SIG-M5 (cell line): ENCODE measurements around the gene HOXB7.

ENCODE experiments used
- DNase-seq: peaks from one replicate; lab custom pipeline; 2025; lab: John Stamatoyannopoulos, UW

The HOXB7 gene

DNA sequence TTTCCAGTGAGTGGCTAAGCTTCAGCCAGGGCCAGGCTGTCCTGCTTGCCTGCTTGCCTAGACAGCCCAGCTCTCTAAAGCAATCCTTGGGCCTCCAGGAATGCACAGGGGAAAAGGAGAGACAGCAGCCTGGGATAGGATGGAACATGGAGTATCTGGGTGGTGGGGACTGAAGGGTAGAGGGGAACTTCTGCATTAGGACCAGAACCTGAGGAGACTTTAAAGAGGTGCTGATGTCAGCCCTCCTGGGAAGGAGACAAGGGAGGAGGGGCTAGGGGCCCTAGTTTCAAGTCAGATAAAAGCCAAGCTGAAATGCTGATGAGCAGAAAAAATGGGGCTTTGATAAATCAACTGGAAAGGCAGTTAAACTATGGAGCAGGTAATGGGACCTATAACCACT is 1.8 kb downstream of the HOXB7 start:
- DNase-seq, result no peak

DNA sequence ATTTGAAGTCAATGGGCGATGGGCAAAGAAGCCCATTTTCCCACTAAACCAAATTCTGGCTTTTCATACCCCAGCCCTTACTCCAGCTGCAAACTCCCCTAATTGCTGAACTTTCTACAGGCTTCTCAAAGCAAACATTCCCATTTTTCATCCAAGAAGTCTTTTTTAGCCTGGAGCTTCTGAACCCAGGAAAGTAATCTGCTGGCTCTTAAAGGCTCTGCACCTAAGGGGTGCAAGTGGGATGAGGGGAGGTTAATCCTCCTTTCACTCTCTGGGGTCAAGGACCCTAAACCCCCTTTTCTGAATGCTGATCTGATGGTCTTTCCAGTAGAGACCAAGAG is 2.4 kb downstream of the HOXB7 start:
- DNase-seq, result no peak

DNA sequence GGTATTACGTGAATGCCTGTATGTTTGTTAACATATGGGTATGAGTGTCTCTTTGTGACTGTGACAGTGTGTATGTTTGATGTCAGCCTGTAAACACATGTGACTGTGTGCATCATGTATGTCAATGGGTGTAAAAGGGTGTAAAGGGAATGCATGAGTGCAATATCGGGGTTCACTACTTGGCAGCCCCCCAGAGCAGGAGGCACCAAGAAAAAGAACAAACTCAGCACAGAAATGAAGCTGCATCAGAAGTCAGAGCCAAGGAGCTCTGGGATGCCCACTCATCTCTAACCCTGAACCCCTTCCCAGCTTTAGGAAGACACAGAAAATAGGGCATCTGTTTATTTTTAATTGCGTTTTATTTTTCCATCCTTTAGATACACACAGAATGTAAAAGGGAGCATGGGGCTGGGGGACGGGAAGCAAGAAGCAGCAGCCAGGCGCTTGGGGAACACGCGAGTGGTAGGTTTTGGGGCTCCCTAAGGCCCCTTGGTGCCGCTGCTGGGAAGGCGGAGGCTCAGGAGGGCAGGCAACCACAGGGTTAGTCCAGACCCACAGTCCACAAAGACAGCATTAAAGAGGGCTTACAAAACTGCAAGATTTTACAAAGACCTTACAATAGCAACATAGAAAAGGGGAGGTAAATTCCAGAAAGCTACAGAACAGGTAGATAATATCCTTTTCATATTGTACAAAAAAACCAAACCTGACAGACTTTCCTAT is 3.8 kb downstream of the HOXB7 start:
- DNase-seq, result no peak

DNA sequence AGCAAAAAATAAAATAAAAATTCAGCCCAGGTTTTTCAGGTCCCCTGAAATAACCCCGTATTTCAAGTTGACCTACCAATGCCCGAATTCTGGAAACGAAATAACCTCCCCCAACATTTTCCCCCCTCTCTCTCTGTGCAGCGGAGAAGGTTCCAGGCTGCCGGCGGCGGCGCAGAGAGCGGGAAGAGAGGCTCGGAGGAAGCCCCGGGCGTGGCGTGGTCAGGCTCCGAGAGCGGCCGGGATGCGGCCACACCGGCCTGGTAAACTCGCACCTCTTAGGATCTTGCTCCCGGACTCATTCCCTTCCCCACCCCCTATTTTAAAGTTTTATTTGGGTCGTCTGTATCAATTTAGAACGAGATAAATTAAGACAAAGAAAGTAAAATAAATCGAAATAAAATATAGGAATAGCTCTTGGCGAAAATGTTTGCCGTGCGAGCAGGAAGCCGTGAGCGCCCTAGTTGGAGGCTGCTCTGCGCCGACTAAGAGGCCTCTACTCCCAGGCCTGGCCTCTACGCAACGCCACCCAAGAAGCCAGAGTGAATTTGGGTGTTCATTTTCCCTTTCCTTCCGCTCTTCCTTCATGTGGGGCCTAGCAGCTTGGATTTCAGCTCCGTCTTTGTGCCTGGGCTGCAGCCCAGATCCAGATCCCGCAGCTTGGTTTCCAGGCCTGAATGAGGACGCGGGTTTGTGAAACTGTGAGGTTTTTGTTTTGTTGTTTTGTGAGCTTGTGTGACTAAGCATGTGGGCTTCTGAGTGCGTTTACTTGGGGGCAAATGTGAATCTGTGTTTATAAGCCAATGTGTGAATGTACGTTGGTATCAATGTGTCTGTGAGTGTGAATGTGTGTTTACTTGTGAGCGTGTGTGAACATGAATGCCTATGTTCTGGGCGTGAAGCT is 4.6 kb downstream of the HOXB7 start:
- DNase-seq, result no peak

DNA sequence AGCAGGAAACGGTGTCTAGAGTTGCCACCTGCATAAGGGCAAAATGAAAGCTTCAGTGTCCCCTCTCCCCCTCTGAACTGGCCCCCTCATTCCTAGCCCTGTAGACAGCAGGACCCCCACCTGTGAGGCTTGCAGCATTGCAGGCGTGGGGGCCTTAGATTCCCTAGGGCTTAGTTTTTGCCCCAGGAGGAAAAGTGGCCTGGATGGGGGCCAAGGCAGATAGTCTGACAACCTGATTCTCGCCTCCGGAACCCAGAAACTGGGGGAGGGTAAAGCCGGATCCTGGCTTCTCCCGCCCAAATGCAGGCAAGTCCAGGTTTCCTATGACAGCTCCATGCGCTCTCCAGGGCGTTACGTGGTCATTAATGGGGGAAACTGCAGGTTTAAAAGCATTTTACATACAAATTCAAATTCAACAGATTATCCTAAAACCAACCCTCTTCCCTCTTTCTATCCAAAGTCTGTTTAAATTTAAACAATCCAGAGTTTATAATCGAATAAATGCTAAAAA is 5.4 kb downstream of the HOXB7 start:
- DNase-seq, result no peak

DNA sequence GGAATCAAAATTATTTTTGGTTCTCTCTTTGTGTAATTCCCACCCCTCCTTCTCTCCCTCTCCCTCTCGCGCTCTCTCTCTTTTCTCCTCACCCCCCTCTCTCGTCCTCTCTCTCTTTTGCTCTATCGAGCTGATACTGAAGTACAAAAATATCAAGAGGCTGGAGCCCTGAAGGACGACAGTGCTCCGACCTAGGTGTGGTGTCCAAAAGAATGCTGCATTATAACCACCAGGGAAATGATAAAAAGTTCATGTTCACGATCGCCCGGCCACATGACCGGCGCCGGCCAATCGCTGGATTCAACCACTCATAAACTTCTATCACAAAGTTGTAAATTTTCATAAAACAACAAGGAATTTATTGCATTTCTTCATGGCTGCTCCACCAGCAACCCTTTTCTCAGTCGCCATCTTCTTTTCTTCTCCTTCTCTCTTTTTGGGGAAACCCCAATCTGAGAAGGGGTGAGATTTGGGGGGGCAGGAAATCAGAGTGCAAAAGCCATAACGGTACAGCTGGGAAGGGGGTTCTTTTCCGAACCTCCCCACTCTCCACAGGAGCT is 6.0 kb downstream of the HOXB7 start, which contains the start of gene HOXB6:
Gene HOXB6, minus strand, starts transcription at position 217 of the 560 bp plus-strand sequence. CDS start 6,836 bp downstream, outside the sequence.
- DNase-seq, result no peak

DNA sequence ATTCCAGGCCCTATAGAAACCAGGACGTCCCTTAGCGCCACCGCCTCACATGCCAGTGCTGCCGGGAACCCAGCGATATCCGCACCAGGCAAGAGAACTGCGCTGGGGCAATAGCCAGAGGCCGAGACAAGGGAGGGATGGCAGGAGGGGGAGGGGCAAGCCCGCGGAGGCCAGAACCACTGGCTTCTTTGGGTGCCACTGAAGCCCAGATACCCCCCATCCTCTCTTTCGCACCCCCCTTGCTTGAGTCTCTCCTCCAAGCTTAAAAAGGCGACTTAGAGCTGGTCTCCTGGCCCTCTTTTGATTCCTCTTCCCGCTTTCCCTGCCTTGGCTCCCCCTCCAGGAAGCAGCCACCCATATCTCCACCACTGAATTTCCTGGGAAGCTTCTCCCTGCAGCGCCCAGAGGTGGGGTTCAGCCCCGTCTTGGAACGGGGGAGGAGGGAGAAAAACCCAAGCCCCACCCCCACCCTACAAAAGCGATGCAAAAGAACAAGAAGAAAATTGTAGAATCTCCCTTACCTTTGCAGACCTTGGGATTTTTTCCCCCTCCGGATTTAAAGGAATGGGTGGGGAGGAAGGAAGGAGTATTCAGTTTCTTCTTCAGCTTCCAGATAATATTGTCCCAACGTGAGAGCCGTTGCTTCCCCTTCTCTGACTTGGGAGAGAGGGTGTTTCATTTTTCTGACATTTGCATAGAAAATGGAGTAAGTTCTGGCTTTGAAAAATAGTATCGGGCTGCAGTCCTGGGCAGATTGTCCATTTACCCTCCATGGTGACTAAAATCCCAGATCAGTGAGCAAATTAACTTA is 6.7 kb downstream of the HOXB7 start:
- DNase-seq, result no peak

DNA sequence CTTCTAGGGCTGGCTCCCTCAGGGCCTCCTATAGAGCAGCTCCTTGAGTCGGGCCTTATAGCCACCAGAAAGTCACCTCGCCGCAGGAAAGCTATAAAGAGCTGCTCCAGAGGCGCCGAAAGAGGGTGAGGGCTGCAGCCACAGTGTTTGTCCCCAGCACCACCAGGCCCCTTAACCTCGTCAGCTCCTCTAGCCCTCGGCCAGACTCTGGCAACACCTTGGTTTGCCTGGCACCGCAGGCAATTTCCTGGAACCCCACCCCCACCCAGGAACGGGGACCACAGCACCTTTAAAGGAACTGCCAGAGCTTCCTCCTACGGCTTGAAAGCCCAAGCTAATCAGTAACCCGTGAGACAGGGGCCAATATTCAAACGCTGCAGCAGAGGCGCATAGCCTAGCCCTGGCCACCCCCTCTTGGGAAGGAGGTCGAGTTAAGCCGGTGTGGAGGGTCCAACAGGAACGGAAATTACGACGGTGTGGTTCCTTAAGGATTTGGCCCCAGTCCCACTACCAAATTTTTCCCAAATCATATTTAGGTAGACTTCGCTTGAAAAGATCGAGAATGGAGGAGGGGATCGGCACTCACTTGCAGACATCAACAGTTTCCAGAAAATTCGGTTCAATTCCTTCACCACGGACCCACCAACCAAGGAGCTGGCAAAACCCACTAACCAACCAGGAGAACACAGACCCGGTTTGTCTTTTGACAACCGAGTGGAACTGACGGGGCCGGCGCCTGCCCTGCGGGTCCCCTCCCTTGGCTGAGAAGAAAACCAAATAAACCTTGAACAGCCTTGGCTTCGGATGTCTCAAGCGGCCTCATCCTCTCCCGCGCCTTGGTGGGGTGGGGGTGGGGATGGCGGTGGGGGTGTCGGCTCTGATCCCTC is 9.0 kb downstream of the HOXB7 start:
- DNase-seq, result no peak

DNA sequence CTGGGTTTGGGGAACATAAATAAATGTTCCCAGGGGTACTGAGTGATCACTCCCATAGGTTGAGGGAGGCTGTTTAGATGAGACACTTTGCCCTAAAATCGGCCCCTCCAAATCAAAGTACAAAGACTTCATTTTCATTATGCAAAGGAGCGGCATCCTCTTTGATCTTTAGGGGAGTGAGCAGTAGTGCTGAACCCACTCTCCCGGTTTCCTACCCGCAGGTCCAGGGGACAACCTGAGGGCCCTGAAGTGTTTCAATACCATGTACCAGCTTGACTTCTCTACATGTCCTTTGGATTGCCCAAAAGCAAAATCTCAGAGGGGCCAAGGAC is 9.6 kb downstream of the HOXB7 start:
- no peak for DNase-seq

DNA sequence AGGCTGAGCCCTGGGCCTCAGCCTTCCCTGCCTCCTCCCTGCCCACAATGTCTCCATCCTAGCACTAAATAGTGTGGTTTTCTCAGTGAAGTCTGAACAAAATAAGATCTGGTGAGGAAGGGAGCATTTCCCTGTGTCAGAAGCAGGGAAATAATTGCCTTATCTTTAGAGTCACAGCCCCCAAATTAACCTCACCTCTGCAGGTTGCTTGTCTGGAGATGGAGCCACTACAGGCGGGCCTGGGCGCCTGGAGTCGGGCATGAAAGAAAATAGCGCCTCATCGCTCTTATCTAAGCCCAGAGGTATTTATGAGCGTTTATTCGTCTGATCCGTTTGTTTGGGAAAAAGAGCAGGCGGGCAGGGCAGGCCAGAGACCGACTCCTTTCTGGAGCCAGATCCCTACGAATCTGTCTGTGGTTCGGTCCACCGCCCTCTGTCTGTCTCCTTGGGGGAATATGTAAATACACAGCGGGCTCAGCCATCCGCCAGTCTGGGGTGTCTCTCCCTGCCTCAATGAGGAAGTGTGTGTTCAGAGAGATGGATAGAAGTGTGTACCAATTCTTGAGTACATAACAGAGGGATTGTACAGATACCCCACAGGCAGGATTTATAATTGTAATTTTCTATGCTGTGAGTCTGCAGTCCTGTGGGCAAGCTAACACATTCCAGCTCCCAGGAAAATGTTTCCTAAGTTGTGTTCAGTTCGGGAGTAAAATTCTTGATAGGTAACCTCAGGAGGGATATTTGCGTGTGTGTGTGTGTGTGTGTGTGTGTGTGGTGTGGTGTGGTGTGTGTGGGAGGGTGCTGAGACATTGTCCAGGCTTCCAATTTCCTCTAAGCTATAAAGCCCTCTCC is 10.3 kb downstream of the HOXB7 start:
- no peak for DNase-seq

DNA sequence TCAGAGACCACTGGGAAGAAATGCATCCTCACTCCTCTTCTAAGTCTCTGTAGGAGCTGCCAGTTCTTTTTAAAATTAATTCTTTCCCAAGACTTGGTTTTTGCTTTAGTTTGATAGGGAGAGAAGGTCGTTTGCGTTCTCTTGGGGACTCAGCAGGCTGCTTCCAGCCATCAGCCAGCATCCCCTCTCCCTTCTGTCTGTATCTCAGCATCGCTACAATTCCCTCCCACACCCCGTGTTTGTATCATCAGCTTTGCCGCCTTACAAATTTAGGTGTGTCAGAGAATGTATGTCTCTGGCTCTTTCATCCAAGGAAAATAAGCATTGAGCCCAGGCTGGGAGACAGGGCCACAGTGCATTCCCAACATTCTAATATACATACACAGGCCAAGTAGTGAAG is 11.5 kb downstream of the HOXB7 start:
- DNase-seq, result no peak

DNA sequence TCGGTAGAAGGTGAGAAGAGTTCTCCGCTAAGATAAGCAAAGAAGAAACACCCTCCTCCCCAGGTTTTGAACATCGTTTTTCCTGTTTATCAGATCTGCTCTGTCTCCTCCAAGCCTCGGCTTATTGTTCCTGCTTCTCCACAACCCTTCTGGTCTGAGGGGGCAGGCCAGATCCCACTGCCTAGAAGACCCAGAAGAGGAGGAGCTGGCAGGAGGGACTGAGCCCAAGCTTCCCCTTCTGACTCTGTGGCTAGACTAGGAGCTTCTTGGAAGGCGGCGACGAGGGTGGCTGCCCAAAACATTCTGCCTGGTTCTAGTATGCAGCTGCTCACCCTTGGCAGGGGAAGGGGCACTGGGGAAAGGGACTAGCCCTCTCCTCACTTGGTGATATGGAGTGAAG is 12.1 kb downstream of the HOXB7 start:
- DNase-seq, result no peak

DNA sequence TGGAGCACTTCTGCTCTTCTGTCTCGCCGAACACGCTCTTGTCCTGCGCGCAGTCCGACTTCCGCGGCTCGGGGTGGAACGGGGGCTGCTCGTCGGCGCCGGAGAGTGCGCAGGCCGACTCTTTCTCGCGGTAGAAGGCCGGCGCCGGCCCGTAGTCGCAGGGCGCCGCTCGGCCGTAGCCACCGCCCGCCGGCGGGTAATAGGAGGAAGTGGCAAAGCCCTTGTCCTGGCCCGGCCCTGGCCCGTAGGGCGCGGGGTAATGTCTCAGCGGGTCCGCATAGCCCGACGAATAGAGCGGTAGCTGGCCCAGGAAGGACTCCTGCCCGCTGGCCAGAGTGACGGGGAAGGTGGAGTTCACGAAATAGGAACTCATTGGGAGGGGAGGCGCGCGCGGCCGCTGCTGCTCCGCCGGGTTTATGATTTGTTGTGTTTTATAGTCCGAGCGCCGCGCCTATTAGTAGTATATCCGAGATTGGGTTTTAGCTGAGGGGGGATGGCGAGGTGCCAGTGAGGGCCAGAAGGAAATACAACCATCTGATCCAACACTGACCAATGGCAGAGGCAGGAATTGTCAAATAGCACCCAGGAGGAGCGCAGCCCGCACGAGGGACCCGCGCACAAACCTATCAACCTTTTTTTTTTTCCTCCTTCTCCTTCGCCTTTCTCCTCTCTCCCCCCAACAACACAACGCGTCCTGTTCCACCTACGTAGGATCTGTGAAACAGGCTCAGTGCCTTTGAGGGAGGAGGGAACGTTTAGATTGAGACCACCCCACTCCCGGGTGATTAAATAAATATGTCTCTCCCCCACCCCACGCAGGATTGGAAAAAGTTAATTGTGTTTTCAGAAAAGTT is 12.8 kb downstream of the HOXB7 start:
- DNase-seq, result no peak

DNA sequence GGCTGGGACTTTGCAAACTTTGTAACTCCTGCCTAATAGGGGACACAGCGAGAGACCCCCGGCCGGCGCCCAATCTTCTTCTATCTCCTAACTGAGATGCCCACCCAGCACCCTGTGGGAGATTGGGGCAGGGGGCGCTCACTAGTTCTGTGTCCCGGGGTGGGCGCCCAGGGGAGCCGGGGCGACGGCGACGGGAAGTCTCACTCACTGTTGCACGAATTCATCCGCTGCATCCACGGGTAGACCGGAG is 13.4 kb downstream of the HOXB7 start:
- no peak for DNase-seq

DNA sequence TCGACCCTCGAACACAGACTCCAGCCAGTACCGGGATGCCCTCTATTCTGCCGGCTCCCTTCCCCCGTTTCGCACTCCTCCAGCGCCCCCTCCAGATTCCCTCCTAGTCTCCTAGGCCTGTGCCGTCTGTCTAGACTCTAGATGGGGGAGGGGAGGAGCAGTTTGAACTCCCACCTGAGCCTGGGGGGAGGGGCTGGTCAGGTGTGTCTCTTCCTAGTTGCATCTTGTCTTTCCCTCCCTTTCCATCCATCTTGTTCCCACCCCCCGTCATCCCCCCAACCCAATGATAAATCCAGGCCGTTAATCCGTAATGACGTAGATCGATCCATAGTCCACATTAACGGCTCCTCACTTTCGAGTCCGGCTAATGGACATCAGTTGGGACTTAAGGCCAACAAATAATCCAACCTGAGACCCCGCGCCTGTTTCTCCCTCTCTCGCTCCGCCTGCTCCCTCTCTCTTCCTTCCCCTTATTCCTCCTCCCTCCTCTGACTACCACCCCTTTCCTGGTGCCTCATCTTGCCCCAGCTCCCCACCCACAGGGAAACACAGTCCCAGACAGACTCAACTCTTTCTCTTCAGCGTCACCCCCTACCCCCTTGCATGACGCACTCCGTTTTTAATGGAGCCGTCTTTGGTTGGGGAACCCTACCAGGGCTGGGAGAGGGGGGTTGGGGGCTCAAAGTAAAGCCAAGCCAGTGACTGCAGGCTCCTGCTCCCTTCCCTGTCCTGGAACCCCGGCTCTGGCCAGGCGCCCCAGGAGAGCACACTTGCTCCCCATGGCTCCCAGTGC is 13.9 kb downstream of the HOXB7 start:
- DNase-seq, result no peak

DNA sequence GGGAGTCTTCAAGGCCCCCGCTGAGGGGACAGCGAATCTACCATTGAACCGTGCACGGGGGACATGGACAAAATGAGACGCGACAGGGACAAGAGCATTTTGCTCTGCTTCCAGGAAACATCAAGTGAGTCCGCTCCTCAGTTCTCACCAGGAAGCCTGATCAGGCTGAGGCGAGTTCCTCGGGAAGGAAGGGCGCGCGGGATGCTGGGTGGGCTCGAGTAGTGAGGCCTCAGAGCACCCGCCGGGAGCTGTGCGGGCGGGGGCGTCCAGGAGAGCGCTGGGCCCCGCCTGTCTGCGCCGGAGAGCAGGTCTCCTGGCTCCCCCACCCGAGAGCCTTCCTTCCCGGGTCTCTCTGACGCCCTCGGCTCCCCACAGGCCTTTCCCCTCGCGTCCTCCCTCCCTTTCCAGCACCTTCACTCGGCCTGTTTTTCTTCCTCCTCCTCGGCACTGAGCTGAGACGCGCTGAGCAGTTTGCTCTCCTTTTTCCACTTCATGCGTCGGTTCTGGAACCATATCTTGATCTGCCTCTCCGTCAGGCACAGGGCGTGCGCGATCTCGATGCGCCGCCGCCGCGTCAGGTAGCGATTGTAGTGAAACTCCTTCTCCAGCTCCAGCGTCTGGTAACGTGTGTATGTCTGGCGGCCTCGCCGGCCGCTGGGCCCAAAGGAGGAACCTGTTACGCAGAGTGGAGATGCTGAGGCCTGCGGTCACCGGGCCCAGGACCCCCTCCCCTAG is 14.7 kb downstream of the HOXB7 start:
- no peak for DNase-seq

DNA sequence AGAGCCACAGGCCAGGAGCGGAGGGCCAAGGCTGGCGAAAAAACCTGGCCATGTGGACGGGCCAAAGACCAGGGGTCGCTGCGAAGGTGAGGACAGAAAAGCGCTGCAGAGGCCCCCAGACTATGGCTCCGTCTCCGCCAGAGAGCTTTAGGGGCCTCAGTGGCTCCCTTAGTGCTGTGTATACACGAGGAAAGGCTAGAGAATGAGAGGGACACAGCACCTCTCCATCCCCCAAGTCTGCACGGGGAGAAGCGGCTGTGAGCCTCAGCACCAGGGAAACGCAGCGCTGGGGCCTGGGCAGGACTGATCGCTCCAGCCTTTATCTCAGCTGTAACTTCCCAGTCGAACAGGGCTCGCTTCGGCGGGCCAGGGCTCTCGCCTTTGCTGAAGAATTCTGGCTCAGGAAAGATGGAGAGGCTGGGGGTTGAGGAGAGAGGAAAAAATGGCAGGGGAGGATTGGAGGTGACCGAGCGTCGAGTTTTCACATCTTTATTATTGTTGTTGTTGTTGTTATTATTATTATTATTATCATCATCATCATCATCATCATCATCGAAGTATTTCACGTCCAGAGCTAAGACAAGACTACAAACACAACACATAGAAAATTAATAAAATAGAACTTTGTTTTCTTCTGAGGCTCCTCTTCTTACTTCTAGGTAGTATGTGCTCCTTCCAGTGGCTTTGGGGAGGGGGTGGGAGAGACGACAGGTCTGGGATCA is 15.4 kb downstream of the HOXB7 start:
- no peak for DNase-seq
